Activated CD4-positive, alpha-beta T cell treated with anti-CD3 and anti-CD28 coated beads, Interleukin-10, Interleukin-2, amounts not matched to agents 100 ng/mL and 50 ng/mL, durations not matched to agents 16 hours and 8 hours (primary cell): ENCODE measurements around the gene SBF2.

ENCODE experiments used
- DNase-seq: peaks from one replicate; pipeline ENCODE4 v3.0.0-alpha.2; 2020

SBF2 gene

GRCh38 chr11:10317151-10317755 lies 23.2 kb upstream of the SBF2 start:
- DNase-seq, result no peak

DNA sequence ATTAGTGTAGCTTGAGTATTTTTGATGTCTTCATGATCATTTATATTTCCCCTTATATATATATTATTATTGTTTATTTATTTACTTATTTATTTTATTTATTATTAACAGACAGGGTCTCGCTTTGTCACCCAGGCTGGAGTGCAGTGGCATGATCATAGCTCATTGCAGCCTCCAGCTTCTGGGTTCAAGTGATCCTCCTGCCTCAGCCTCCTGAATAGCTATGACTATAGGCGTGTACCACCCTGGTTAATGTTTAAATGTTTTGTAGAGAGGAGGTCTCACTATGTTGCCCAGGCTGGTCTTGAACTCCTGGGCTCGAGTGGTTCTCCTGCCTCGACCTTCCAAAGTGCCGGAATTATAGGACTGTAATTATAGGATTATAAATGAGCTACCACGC lies 21.1 kb upstream of the SBF2 start:
- DNase-seq, result no peak

DNA sequence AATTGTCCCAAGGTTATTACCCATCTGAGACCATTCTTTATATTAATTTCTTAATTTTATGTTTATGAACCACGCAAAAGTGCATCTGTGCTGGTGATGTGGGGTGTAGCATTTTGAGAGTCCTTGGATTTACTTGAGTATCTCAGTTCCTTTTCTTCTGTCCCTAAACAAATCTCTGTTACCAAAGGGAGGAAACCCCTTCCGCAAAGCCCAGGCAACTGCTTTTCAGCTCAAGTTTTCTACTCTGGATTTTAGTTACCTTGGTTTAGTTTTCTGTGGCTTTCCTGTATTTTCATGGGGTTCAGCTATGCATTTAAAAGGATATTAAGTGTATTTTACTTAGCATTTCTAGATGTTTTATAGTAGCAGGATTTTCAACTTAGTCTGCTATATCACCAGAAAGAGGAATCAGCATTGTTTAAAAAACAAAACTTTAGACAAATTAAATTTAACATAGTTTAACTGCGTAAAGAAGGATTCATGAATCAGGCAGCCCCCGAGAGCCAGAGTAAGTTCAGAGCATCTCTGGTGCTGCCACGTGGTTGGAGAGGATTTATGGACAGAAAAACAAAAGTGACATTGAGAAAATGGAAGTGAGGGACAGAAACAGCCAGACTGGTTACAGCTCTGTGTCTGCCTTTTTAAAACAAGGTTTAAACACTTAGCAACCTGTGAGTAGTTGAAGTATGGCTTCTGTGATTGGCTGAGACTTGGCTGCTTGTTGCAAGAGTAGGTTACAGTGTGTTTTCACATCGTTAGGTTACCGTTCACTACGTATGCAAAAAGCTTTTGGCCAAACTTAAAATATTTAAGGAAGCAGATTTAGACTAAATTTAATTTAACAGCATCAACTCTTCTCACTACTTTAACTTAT lies 20.4 kb upstream of the SBF2 start:
- peak; percentile 41 for DNase-seq

DNA sequence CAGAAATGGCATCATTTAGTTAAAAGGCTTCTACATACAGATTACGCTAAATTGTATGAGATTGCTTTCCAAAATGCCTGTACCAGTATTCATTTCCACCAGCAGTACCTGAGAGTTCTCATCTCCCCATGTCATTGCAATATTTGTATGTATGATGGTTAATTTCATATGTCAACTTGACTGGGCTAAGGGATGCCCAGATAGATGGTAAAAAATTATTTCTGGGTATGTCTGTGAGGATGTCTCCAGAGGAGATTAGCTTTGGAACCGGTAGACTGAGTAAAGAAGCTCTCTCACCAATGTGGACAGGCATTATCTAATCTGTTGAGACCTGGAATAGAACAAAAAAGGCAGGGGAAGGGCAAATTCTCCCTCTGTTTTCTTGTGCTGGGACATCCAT lies 17.8 kb upstream of the SBF2 start:
- no peak for DNase-seq

GRCh38 chr11:10310301-10310841 lies 16.4 kb upstream of the SBF2 start:
- no peak for DNase-seq

- peak; percentile 21 for DNase-seq
These were observed 15.4 kb upstream of the SBF2 start for GRCh38 chr11:10309163-10310093.

DNA sequence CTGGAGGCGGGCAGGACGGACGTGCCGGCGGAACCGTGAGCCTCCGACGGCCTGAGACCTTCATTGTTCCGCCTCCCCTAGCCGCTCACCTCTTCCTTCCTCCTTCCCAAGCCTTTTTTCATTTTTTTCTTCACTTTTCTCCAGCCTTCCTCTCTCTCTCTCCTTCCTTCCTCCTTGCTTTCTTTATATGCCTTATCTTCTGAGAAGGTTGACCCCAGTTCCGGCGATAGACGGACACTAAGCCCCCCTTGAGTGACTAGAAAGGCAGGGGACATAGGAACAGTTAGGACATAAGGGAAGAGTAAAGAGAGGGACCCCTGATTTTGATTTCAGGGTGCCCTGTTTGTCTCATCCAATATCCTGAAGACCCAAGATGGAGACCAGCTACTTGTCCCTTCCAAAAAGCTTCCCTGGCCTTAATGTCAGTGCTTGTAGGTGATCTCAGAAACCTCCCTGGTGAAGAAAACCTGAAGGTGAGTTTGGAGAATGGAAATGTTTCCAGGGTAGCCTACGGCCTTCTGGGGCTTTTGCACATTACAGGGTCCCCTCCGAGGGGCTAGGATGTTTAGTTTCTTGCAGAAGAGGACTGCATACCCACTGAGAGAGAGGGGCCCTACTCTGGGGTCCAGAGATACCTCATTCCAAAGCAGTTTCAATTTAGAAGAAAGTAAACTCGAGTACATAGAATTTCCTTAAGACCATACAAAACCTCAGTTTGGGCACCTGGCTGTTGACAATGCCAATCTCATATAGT lies 14.4 kb upstream of the SBF2 start:
- DNase-seq, result no peak

GRCh38 chr11:10307400-10308200 lies 13.6 kb upstream of the SBF2 start:
- peak; percentile 85 for DNase-seq

- DNase-seq, result no peak
These were observed 13.0 kb upstream of the SBF2 start for GRCh38 chr11:10307022-10307399.

GRCh38 chr11:10305964-10306918 lies 12.2 kb upstream of the SBF2 start:
- DNase-seq, result no peak

GRCh38 chr11:10305262-10305963 lies 11.4 kb upstream of the SBF2 start:
- no peak for DNase-seq

DNA sequence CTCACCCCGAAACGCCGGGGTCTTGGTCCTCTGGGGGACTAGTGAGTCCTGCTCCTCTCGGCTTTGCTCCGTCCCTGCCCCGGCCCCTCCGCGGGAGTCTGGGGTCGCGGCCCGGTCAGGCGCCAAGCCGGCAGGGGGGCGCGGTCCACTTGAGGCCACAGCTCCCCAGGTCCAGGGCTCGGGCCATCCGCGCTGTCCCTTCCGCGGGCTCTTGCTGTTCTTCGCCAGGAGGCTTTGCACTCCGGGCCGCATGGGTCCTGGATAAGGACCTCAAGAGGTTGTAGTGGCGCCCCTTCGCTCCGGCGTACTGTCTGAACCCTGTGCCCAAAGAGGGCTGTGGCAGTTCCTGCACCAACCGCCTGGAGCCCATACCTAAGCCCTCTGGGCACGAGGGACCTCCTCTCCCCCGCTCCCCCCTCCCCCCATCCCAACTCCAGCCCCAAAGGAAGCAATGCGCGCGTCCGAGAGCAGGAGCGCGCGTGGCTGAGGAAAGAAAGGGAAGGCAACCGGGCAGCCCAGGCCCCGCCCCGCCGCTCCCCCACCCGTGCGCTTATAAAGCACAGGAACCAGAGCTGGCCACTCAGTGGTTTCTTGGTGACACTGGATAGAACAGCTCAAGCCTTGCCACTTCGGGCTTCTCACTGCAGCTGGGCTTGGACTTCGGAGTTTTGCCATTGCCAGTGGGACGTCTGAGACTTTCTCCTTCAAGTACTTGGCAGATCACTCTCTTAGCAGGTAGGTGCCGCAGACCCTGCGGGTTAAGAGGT lies 10.7 kb upstream of the SBF2 start, which contains the start of gene ADM:
ADM (plus strand) TSS at position 579 of the 767 bp plus-strand sequence. CDS start 628 bp downstream, outside the sequence.
- peak; percentile 30 for DNase-seq

DNA sequence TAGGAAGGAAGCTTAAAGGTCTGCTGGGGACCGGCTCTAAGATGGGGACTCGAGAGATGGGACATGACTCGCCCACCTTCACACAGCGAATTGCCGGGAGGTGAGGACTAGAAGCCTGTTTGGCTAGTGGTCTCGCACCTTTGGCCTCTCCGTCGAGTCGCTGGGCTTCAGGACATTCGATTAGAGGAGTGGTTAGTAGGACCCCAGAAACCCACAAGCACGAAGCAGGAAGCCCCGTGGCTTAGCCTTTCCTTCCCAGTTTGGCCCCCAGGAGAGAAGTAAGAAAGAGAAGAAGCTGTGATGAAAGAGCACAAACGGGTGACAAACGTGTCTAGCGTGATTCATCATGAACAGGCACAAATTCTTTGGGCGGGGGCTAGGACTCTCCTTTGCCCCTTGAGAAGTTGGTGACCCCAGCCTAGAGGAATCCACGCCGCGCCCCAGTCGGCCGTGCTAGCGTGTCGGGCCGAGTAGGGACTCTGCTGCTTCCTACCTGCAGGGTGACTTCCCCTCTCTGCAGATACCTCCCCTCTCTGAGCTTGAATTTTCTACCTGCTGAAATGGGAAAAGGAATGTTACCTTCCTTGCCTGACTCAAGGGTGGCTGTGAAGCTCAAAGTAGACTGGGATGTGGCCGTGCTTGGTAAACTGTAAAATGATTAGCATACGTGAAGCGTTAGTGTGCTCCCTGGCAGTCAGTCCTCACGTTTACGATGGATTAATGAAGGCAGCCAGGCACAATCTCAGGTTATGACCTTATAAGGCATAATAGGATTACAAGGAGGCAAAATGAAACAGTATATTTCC lies 9.7 kb upstream of the SBF2 start:
- DNase-seq, result no peak

DNA sequence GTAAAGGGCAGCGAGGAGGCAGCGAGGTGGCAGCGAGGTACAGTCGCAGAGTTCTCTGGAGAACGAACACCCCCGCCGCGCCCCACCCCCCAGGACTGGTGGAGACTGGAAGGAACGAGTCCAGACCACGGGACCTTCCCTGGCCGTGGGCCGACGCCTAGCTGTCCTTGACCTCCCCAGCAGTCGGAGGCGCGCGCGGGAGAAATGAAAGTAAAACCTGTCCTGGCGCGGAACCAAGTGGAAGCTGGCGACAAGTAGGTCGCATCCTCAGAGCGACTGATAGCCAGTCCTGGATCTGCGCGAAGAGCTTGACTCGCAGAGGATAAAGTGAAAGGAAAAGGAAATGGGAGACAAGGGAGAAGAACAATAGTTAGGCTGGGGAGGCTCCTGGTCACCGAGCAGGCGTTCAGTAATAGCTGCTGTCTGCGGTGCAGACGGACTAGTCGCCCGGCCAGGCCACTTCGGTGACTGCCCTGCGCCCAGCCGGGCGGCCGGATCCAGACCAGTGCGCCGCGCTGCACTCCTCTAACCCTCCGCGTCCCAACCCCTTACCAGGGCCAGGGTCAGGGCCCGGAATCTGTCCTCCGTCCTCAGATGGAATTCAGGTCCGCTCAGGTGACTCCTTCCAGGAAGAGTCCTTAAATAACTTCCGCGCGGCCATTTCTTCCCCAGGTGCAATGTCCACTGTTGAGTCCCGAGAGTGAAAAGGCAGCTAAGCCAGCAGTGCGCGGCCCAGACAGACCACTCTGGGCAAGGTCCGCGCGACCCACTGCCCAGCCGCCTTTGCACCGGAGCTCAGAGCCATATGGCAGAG lies 8.9 kb upstream of the SBF2 start:
- peak; percentile 43 for DNase-seq

GRCh38 chr11:10302359-10302743 lies 8.3 kb upstream of the SBF2 start:
- no peak for DNase-seq

DNA sequence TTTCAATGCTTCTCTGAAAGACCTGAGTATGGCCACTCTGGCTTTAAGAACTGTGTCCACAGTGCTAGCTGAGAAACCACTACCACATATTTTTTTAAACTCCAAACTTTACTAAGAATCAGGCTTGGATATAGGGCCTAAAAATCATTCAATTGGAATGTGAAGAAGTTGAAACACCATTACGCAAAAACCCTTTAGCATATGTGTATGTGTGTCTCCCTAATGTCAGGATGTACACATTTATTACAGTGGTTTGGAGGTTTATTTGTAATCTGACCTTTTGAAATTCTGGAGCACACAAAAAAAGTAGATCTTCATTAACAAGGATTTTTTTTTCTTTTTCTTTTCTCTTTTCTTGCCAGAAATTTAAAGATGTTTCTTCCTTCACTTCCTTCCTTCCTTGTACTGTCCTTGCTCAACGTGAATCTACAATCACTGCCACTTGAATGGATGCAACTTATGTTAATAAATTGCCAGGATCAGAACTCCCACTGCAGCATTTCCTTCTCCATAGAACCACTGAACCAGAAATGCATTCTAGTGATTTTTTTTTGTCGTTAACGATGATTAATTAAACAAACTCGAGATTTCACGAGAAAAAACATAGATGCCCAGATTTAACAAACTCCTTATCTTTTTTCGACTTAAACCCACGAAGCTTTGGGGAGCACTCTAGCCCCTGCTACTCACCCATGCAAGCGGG lies 7.8 kb upstream of the SBF2 start:
- no peak for DNase-seq
